Measurements from ENCODE around the gene FAIM2. TPM values are rescaled to one million over a fixed set of nuclear protein-coding genes. Genes with fewer than 3 reads are reported as not detected.

FAIM2 gene
- total and polyA plus RNA-seq, 9 of the 15 experiments (the other 6 are each of a cell fraction or from before 2014, with no cell fraction given): 0.01 to 0.10 TPM; not detected in 7

DNA sequence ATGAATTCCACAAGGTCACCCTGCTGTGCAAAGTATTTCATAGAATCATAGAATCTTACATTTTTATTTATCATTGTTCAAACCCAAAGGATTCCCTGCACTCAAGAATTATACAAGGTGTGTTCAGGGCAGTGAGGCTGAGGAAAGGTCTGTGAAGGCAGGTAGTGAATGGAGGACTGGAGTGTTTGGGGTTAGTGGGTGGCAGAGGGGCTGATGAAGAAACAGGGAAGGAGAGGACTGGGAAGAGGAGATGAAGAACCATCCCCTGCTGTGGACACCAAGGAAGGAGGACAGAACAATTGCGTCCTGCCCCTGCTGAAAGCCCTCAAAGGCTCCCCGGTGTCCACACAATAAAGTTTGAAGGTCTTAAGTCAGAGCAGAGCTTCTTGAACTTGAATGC is 50.0 kb downstream of the FAIM2 start:
- ATAC-seq: no peak
- Histone ChIP-seq H3K36me3 (ENCODE audit: control insufficient read depth, insufficient read depth, low read length) (no peaks in the 10 kb centered on the region), H3K4me1 (replicated peaks in 1 of 2; ENCODE audit: control insufficient read depth in 2 of 2, insufficient read depth in 2 of 2, low read length in 2 of 2) (no peaks in the 10 kb centered on the region), H3K9ac (ENCODE audit: insufficient read depth in 1 of 2, low read depth in 2 of 2, low read length in 2 of 2) (no peak overlapping the region), H3K9me1 (ENCODE audit: control insufficient read depth, insufficient read depth, low read length) (no peaks in the 10 kb centered on the region), H4K20me1 (replicated peaks; ENCODE audit: control insufficient read depth, insufficient read depth, low read length) (no peaks in the 10 kb centered on the region), H3K4me3 (no peak overlapping the region), H3K27me3 (ENCODE audit: control insufficient read depth in 2 of 2, insufficient read depth in 2 of 2, low read length in 2 of 2) (peaks cover 25 to 31% of the 10 kb centered on the region in 2 experiments), H3K9me3 (replicated peaks; ENCODE audit: control insufficient read depth, insufficient read depth, low read depth, low read length) (no peaks in the 10 kb centered on the region), H2AFZ (ENCODE audit: low read depth, low read length) (no peak overlapping the region), H3K4me2 (ENCODE audit: insufficient read depth, low read length) (no peak overlapping the region), H3K79me2 (ENCODE audit: control insufficient read depth, insufficient read depth, low read length) (no peaks in the 10 kb centered on the region), H3K27ac (ENCODE audit: extremely low read depth, low read depth, low read length) (no peak overlapping the region)
- TF ChIP-seq NEUROD1 (IDR thresholded peaks at IDR 0.05; ENCODE audit: borderline replicate concordance, low read depth, low read length, partially characterized antibody) (no peak), TCF7 (IDR thresholded peaks at IDR 0.05; ENCODE audit: borderline replicate concordance) (no peak), SLC30A9 (CRISPR knock-in tag; IDR thresholded peaks at IDR 0.05) (no peak), ZNF324 (CRISPR knock-in tag; IDR thresholded peaks at IDR 0.05) (no peak), ZNF316 (IDR thresholded peaks at IDR 0.05) (no peak), POU5F1 (IDR thresholded peaks at IDR 0.05; ENCODE audit: borderline replicate concordance, low read depth, low read length, partially characterized antibody) (no peak), SMAD4 (CRISPR knock-in tag; conservative IDR thresholded peaks at IDR 0.05) (no peak), PTTG1 (tag; IDR thresholded peaks at IDR 0.05; ENCODE audit: low read depth) (no peak), KDM4B (IDR thresholded peaks at IDR 0.05; ENCODE audit: borderline replicate concordance in 2 of 2, low read depth in 1 of 2) (no peak), TARDBP (IDR thresholded peaks at IDR 0.05) (no peak), ZNF699 (CRISPR knock-in tag; IDR thresholded peaks at IDR 0.05; ENCODE audit: insufficient replicate concordance) (no peak), HDAC1 (IDR thresholded peaks at IDR 0.05) (no peak), RFX5 (IDR thresholded peaks at IDR 0.05; ENCODE audit: low read depth, low read length) (no peak), NFATC3 (IDR thresholded peaks at IDR 0.05) (no peak), EGR1 (conservative IDR thresholded peaks at IDR 0.05) (no peak)
- TF ChIP-seq, protein P1, sequence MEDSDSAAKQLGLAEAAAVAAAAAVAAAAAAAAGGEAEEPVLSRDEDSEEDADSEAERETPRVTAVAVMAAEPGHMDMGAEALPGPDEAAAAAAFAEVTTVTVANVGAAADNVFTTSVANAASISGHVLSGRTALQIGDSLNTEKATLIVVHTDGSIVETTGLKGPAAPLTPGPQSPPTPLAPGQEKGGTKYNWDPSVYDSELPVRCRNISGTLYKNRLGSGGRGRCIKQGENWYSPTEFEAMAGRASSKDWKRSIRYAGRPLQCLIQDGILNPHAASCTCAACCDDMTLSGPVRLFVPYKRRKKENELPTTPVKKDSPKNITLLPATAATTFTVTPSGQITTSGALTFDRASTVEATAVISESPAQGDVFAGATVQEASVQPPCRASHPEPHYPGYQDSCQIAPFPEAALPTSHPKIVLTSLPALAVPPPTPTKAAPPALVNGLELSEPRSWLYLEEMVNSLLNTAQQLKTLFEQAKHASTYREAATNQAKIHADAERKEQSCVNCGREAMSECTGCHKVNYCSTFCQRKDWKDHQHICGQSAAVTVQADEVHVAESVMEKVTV (CRISPR knock-in tag; IDR thresholded peaks at IDR 0.05): no peak
- TF ChIP-seq, protein P2, sequence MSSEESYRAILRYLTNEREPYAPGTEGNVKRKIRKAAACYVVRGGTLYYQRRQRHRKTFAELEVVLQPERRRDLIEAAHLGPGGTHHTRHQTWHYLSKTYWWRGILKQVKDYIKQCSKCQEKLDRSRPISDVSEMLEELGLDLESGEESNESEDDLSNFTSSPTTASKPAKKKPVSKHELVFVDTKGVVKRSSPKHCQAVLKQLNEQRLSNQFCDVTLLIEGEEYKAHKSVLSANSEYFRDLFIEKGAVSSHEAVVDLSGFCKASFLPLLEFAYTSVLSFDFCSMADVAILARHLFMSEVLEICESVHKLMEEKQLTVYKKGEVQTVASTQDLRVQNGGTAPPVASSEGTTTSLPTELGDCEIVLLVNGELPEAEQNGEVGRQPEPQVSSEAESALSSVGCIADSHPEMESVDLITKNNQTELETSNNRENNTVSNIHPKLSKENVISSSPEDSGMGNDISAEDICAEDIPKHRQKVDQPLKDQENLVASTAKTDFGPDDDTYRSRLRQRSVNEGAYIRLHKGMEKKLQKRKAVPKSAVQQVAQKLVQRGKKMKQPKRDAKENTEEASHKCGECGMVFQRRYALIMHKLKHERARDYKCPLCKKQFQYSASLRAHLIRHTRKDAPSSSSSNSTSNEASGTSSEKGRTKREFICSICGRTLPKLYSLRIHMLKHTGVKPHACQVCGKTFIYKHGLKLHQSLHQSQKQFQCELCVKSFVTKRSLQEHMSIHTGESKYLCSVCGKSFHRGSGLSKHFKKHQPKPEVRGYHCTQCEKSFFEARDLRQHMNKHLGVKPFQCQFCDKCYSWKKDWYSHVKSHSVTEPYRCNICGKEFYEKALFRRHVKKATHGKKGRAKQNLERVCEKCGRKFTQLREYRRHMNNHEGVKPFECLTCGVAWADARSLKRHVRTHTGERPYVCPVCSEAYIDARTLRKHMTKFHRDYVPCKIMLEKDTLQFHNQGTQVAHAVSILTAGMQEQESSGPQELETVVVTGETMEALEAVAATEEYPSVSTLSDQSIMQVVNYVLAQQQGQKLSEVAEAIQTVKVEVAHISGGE (CRISPR knock-in tag; IDR thresholded peaks at IDR 0.05): no peak
- TF ChIP-seq, protein P3, sequence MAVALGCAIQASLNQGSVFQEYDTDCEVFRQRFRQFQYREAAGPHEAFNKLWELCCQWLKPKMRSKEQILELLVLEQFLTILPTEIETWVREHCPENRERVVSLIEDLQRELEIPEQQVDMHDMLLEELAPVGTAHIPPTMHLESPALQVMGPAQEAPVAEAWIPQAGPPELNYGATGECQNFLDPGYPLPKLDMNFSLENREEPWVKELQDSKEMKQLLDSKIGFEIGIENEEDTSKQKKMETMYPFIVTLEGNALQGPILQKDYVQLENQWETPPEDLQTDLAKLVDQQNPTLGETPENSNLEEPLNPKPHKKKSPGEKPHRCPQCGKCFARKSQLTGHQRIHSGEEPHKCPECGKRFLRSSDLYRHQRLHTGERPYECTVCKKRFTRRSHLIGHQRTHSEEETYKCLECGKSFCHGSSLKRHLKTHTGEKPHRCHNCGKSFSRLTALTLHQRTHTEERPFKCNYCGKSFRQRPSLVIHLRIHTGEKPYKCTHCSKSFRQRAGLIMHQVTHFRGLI (CRISPR knock-in tag; IDR thresholded peaks at IDR 0.05): no peak
- ChIA-PET POLR2A (interaction anchor here (0.6 kb wide), 1 partner anchor 219 kb away, joined by 3 read pairs; no protein-coding TSS in a partner anchor), CTCF (ENCODE audit: low intra/inter-chr PET ratio) (no interaction called here)
- intact Hi-C loops (cut with micrococcal nuclease) (no loop called here), in situ Hi-C loops (cut with MboI) (no loop called here)
- FAIRE-seq: no peak
- DNase-seq (ENCODE audit: extremely low read depth in 1 of 4, low spot score in 3 of 4): no peak
- 4% methylated on average over 2 of the region's 2 CpGs for WGBS (ENCODE audit: insufficient coverage, low coverage, missing lambda C conversion rate)
- no TSS peak for BruUV-seq (replicated peaks)
